ENCODE results near the gene MYOF.
A peak's percentile ranks its signal among the peaks of the same experiment; 100 is the strongest.
"Not testable (repeated sequence)": the region's sequence is repeated elsewhere in the genome, so short reads cannot be mapped to it uniquely, and the experiment has no call there.

MYOF gene

DNA sequence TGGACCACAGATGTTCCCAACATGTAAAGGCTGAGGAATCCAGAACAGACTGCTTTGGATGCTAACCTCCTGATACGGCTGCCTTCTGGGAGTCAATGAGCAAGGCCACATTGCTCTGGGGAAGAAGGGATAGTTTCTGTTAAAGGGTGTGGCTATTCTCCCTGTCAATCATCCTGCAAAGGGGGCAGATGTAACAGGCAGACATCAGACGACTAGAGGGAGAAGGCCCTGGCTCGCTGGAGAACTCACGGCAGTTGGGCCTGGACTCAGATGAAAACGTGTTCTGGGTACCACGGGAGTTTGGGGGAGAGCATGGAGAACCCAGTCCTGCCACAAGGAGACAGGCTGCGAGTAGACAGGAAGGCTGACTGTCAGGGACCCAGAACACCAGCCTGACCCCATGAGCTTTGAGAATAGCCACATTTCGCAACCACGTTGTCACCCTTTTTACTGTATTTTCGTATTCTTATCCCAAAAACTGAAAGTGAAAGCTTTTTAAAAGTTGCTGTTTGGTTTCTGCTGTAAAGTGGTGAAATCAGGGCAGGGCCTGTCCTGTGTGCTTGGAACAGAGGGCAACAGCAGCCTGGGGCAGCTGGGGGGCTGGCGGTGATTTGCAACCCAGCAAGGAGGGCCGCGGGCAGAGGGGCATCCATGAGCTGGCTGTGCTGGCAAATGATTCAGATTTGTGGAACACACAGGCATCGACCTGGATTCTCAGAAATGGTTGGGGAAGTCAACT, 95.3 kb downstream of the MYOF start:
- no peak for DNase-seq

DNA sequence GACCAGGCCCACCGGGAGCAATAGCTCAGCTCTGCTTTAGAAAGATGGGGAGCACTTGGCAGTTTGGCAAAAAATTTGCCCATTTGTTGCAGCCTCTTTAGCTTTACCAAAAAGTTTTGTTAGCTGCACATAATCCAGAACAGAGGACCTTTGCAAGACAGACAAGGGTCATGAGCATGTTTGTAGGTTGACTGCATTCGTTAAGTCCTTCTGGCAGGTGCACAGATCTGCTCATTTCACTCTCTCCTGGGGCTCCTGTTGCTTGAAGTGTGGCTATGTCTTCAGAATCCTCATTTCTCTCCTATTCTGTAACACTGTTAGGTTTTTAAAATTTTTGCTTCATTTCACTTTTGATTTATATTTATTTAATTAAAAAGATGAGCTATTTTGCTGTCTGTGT, 96.8 kb downstream of the MYOF start:
- DNase-seq, result no peak

DNA sequence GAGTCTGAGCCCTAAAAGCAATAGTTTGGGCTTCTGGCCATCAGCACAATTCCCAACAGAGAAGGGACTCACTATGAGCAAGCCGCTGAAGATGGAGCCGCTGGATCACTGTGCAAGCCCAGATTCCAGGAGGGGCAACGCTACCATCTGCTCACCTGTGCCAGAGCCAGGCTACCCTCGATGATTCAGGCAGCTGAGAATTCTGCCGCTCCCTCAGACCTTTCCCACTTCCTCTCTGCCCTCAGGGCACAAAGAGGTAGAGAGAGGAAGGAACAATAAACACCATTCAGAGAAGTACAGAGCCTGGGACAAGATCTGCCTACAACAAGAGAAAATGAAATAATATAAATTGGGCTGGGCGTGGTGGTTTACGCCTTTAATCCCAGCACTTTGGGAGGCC, 98.1 kb downstream of the MYOF start:
- DNase-seq, result no peak

DNA sequence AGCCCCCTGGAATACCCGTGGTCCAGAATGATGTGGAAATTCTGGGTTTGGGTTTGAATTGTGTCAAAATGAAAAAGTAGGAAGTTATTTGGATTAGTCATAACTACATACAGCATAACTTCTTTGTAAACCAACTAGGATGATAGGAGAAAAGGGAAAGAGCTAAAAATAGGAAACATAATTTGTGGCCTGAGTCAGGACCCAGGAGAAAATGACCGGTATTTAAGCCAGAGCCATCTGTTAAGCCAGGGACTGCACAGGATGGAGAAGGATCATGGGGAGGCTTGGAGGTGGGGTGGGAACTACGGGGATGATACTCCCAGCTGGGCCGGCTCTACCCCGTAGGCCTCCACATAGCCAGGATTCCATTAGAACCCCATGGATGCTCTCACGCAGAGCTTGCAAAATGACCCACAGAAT, 98.6 kb downstream of the MYOF start:
- no peak for DNase-seq

DNA sequence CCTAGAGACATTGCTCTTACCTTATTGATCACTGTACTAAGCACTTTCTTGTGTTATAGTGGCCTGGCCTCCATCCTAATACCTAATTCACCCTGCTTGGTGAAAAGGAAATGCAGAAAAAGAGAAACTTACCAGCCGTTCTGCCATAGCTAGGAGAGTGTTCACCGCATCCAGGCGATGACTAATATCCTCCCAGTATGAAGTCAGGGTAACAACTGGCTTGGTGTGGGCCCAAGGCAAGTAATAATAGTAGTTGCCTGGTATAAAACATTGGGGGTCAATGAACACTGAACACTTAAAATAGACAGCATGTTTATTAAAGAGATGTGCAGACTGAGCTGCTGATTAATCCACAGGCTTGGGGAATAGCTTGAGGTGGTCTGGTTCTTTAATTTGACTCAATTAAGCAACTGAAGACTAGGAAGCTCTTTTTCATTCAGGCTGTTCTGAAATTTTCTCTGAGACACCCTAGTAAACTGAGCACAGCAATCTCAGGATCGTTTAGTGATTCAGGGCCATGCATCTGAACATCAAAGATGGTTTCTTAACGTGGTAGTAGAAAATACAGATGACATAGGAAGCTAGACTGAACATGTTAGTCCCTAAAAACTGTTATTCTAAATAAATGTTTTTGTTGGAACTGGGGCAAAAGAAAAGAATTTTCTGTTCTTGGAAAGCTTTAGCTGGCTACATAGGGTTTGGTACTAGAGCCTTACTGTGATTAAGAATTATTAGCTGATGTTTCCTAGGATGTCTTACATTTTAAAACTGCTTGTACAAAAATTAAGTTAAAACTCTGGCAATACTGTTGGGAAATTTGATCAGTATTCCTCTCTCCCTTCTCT, 102.2 kb downstream of the MYOF start:
- no peak for DNase-seq

DNA sequence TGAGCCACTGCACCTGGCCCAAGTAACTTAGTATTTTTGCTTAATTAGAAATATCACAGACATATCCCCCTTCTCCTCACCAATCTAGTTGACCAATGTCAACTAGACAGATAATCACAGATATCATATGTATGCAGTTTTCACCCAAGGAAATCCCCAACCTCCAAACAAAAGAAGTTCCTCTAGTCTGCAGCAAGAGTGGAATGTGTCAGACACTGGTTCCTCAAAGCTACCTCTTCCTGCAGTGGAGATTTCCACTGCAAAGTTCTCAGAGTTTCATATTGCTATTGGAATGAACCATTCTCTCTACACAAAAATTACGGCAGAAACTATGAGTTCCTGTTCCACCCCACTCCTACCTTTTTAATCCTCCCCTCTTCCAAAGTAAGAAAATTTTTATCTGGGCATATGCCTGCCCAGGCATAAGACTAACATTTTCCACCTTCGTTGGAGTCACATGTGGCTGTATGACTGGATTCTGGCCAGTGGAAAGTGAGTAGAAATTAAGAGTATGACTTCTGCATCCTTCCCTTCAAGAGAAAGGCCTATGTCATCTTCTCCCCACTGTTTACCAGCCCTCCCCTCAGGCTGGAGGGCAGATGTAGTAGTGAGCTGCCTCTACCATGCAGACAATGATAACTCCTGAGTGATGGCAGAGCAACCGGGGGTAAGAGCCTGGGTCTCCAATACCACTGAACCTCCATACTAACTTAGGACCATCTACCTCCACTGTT, 103.0 kb downstream of the MYOF start:
- DNase-seq, result no peak

DNA sequence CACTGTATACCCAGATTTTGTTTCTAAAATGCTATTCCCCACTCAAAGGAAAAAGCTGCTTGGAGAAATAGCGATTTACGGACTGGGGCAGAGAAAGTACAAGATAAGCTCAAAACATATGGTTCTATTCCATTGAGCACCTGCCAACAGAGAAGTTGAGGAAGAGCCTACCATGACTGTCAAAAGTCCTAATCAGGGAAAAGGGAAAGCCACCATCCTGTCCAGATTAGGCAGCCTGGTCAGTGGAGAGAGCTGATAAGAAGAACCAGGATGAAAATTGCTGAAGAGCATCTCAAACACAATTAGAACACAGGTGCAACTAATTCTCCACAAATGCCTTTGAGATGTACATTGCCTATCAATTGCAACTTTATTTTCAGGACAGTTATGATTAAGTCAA, 104.1 kb downstream of the MYOF start:
- DNase-seq, result no peak

DNA sequence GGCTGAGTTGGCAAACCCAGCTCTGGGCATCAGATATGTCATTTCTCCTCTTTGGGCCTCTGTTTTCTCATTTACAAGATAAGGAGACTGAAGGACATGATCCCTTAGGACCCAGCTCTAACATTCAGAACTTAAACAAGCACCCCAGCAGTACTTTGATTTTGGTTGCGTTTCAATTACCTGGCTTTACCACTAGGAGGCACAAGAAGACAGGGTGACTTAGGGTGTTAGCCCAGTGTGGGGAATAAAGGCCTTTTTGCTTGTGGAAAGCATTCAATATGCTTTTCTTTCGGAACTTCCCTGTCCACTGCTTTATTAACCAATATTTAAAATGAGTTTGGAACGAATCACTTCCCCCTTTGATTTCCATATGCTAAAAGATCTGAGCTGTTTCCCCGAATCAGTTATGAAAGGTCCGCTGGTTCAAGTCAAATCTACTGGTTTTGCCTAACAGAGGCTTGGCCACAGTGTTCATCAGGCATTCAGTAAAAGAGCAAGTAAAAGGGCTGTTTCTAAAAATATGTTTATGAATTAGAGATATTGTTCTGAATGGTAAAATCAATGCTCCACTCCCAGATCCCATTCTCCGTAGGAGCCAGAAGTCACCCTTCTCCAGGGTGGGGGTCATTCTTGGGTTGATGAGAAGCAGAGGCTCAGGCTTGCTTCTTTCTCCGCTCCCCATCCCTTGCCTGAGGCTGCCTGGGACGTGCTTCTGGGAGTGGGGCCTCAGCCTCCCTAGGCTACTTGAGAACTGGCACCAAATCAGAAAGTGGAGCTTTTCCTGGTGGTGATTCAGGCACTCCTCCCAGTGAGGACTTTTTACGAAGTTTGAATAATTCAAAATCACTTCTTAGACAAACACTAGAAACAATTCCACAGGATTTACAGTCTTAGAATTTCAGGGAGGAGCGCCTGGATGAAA, 105.5 kb downstream of the MYOF start:
- peak in 1 of 2 experiments; percentile 28 for DNase-seq

DNA sequence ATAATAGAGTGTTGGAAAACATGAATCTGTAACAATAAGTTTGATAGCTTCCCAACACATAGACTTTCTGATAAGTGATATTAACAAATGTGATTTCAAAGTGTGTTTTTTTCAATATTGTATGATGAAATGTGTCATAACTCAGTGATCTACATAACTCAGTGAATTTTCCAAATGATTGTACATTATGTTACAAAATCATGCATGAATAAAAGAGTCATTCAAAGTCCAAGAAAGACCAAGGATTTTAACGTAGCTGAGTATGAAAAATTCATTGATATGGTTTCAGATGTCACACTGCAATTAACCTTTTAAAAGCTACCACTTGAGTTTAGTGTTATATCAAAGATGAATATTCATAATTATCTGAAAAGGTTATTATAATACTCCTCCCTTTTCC, 111.2 kb downstream of the MYOF start:
- no peak for DNase-seq

DNA sequence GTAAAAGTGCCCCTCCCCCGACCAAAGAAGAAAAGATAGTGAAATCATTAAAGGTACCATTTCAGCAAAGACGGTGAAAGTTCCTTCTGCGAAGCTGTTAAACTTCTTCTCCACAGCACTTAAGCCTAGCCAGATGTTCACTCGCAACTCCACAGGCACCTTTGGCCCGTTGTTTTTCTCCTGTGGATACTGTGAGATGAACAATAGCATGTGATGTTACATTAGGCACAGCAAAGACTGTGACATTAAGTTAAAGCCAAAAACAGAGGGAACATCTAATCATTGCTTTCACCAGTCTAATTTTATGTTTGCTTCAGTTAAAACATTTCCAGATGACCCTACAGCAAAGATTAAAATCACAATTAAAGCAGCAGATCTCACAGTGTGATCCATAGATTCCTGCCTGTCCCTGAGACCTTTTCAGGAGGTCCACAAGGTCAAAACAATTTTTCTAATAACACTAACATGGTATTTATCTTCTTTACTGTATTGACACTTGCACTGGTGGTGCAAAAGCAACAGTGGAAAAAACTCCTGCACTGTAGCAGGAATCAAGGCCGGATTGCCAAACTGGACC, 112.5 kb downstream of the MYOF start:
- DNase-seq, result no peak

DNA sequence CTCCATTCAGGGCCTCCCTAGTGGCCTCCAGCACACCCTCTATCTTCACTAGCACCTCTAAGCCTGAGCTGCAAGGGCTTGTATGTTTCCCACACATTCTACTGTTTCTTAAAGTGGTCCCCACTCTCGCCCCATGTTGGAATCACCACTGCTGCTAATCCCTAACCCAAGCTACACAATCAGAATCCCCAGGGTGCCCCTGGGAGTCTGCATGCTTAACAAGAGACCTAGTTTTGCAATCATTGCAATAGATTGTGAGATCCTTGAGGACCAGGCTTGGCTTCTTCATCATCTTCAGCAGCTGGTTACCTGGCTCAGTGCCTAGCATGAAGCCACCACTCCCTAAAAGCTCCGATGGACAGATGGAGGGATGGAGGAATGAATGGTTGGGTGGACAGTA, 113.9 kb downstream of the MYOF start:
- DNase-seq, result no peak

DNA sequence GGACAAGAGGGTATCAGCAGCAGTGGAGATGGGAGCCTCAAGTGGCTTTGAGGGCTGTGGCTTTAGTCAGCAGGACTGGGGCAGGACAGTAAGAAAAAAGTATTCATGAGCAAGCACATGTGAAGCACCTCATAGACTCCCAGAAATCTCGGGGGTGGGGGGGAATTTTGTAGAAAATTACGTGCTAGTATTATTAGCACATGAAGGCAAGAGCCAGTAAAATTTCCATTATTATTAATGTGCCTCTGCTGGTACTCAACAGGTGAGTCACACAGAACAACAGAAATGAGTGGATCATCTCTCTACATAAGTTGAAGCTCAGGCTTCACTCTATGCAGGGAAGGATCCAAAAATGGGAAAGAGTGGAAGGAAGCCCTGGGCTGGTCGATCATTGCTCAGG, 114.5 kb downstream of the MYOF start:
- DNase-seq, result no peak

DNA sequence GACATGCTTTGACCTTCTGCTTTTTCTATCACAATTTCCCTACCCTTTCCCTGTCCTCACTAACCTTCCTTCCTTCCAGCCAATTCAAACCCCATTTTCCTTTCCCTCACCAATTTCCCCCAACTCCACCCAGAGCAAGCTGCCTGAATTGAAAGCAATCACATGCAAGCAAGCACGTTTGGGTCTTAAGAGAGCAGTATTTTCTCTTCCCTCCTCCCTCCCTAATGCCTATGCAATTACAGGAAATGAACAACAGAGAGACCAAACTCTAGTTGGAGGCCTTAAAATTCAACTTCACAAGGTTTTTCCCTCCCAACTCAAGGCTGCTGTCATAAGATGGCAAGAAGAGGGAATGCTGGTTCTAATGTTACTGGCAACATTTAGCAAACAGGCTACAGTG, 117.2 kb downstream of the MYOF start:
- no peak for DNase-seq

DNA sequence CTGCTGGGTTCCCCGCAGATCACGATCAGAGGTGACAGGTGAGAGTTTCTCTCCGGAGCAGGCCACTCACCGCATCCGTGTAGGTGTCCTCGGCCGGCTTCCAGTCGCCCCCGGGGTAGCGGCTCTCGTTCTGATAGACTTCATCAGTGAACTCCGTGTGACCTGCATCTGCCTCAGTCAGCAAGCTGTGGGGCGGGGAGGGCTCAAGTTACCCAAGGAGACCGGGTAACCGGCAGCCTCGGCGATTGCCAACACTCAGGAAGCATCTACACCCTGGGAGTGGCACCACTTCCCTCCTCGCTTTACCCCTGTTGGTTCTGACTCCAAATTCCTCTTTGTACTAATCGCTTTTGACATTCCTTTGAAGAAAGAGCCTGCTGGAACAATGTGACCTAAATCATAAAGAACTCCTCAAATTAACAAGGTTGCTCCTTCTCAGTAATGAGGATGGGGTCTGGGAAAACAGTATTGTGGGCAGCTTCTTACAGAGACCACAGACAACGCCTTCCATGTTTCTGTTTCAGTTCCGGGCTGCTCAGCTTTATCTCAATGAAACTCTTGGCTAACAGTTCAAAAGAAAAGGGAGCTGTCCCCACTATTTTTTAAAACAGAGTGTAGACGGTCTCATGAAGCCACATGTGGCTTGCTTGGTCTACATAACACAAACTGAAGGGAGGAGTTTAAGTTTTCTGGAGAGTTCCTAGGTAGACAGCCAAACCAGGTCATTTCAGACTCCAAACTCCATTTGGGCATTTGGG, 118.1 kb downstream of the MYOF start:
- DNase-seq, result no peak

DNA sequence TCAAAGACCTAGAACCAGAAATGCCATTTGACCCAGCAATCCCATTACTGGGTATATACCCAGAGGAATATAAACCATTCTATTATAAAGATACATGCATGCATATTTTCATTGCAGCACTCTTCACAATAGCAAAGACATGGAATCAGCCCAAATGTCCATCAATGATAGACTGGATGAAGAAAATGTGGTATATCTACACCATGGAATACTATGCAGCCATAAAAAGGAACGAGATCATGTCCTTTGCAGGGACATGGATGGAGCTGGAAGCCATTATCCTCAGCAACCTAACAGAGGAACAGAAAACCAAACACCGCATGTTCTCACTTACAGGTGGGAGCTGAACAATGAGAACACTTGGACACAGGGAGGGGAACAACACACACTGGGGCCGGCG, 123.7 kb downstream of the MYOF start:
- DNase-seq, result not testable (repeated sequence)

DNA sequence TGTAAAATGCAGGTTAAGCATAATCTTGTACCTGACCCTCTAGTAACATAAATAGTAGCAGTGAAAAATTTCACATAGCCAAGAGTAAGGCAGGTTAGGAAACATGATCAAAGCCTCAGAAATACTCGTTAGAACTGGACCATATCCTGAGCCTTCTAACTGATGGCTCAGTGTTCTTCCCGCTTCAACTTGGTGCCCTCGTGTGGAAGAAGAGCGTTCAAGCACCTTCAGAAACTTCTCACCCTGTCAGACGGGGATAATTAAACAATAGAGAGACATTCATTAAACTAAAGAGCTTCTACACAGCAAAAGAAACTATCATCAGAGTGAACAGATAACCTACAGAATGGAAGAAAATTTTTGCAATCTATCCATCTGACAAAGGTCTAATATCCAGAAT, 124.5 kb downstream of the MYOF start:
- no peak for DNase-seq

DNA sequence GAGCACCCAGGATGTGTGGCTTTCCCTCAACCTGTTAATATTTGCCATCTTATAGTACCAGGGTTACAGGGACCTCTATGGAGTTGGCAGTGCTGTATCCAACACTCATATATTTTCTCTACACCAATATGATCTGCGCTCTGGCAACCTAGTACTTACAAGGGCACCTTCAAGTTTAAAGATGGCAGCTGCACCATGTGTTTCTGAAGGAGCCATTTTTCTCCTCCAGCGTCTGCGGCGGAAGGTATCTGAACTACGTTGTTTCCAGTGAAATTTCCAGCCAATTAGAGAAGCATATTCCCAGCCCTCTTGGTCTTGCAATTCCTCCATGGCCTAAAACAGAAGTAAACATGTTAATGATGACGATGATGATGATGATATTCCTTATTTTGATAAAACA, 125.6 kb downstream of the MYOF start:
- no peak for DNase-seq

DNA sequence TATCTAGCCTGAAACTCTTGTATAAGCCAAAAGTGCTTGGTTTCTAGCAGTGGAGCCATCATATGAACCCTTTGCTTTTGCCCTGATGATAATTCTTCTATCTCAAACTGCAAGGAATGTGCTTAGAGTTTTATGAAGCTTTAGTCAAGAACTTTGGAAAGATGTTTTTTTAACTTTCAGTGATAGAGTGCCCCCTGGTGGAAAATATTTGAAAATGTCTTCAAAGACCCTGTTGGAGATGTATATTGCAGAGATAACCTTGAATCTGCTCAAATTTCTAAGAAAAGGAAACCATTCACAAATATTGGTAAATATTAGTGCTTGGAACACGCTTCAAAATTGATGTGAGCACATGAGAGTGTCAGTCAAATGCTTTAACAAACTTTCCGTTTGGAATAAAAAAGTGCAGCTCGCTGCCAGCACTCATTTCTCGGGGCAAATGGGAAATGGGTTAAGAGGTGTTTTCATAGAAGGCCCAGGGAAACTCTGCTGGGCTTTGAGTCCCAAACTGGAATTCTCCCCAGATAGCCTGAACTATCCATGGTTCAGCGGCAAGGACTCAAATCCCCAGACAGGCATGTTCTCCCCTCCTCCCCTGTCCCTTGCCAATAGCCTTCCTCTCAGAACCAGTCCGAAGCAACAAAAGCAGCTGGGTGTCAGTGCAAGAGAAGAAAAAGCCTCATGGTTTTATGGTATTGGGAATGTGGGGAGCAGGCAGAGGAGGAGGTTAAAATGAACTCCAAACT, 129.3 kb downstream of the MYOF start:
- DNase-seq, result no peak

DNA sequence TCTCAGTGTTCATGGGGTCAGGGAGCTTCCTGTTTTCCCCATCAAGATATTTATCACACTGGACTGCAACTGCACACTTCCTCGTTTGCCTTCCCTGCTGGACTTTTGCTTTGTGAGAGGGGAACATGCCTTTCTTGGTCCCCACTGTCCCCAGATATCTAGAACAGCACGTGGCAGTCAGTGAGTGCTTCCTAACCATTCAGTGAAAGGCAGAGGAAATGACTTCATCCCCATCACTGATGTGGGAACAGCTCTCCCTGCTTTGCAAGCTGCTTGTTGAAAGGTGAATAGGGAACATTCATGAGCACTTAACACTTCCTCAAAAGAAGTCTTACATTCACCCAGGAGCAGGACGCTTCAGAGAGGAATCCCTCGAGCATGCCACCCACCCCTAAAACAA, 135.4 kb downstream of the MYOF start:
- DNase-seq, result no peak

DNA sequence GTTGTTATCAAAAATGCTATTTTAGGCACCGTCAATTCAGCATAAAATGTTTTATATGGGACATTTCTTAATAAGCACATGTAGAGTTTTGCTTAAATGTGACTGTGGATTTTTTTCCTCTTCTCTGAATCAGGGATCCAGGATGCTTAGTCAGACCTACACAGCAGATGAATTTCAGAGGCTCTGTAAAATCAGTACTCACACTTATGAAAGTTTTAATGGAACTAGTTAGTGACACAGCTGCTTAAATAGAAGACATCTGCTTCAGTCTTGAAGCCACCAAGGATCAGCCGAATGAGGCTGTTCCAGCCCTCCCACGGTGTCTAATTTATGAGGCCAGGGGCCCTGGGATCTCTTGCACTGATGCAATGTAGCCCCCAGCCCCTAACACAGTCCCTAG, 136.0 kb downstream of the MYOF start:
- DNase-seq, result no peak

DNA sequence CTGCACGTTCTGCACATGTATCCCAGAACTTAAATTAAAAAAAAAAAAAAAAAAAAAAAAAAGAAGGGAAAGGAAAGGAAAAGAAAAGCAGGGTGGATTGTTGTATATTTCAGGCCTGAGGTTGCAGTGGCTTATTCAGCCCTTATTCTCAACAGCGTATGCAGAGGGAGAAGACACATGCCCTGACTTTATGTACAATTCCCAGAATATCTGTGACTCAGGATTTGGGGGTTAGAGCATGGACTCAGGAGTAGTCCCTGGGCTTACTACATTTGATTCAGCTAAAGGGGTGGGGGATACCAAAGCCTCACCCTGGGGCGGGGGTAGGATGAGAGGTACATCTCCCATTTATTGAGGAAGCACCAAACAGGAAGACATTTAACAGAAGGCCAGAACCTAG, 137.4 kb downstream of the MYOF start:
- DNase-seq, result no peak

Data from NCI-H187 (cell line).